DMS53 treated with DMSO at 0.1 percent for 48 hours (cell line): Measurements from ENCODE around the gene PTPRD.
"Not testable (repeated sequence)": the region's sequence is repeated elsewhere in the genome, so short reads cannot be mapped to it uniquely, and the experiment has no call there.

Source experiments
- DNase-seq: peaks from one replicate; lab custom pipeline; 2025; ENCODE audit not compliant: unreplicated experiment; lab: John Stamatoyannopoulos, UW

The PTPRD gene

GRCh38 chr9:10488937-10489336 is 123.9 kb downstream of the PTPRD start:
- DNase-seq, result no peak

GRCh38 chr9:10479172-10479571 is 133.6 kb downstream of the PTPRD start:
- DNase-seq, result no peak

DNA sequence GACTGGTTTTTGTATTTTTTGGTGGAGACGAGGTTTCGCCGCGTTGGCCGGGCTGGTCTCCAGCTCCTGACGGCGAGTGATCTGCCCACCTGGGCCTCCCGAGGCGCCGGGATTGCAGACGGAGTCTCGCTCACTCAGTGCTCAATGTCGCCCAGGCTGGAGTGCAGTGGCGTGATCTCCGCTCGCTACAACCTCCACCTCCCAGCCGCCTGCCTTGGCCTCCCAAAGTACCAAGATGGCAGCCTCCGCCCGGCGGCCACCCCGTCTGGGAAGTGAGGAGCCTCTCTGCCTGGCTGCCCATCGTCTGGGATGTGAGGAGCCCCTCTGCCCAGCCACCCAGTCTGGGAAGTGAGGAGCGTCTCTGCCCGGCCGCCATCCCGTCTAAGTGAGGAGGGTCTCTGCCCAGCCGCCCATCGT is 163.6 kb downstream of the PTPRD start:
- not testable (repeated sequence) for DNase-seq

GRCh38 chr9:10447036-10447435 is 165.8 kb downstream of the PTPRD start:
- DNase-seq, result no peak

DNA sequence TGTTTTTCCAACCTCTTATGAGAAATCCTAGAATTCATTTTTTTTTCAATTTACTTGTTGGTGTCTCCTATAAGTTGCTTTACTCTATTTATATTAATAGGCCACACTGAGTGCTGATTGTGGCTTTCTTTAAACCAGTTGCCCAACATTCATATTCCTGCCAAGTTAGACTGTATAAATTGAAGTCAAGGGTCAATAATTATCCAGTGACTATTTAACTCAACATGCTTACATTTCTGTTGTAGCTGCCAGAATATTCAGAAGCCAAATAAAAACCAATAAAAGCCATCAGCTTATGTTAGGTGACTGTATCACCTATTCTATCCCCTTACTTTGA is 169.0 kb downstream of the PTPRD start:
- DNase-seq, result no peak

DNA sequence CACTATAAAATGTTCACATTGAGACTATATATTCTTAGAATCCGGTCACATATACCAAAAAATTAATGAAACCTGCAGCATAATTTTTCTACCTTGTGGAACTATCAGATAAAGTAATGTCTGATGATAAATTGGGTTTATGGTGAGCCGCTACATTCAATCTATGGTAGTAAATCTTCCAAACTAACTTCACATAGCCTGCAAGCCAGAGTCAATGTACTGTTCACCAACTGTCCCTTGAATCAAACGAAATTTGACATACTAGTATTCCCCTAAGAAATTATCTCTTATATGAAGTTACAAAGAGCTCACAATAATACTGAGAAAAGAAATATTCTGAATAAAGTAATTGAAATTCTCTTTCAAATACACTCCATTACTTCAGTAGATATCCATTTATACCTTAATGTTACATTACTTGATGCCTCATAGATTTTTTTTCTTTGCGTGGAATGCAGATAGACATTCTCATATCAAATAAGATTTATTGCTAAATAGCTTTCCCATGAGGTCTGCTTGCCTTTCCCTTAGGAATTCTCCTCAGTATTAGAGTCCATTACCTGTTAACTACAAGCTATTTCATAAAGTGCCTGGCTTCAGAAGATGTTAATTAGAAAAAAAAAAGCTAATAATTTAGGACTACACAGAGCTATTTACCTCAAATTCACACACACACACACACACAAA is 169.5 kb downstream of the PTPRD start:
- no peak for DNase-seq

DNA sequence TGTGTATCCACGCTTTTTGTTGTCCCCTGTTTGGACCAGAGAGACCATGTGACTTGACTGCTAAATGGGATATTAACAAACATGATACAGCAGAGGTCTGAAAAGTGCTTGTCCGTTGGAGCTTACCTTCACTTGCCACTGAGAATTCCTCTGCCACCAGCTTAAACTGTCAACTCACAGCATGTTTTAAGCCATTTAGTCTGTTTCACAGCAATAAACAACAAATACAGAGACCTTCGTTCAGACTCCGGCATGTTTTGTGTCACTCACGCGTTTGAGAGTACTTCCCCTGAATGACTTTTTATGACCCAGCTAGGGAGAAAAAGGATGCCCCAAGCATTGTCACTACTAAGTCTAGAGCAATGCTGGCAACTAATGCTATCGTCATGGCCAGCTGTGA is 173.8 kb downstream of the PTPRD start:
- DNase-seq, result no peak

- DNase-seq, result no peak
These were observed 176.0 kb downstream of the PTPRD start for GRCh38 chr9:10436756-10437155.

DNA sequence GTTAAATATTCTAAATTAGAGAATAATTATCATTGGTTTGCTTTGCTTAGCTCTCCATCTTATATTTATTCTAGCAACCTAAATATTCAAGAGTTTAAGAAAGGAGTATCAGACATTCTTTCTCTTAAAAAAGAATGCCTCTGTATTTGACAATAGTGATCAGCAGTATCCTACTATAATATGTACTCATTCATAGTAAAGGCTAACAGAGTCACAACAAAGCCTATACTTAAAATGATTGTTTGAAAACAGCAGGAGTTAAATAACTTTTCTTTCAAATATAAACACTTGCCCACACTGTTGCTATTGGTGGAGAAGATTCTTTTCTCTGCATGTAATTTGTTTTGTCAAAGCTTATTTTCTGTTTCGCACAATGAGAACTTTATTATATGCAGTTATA is 178.4 kb downstream of the PTPRD start:
- no peak for DNase-seq

GRCh38 chr9:10411272-10411671 is 201.5 kb downstream of the PTPRD start:
- no peak for DNase-seq

DNA sequence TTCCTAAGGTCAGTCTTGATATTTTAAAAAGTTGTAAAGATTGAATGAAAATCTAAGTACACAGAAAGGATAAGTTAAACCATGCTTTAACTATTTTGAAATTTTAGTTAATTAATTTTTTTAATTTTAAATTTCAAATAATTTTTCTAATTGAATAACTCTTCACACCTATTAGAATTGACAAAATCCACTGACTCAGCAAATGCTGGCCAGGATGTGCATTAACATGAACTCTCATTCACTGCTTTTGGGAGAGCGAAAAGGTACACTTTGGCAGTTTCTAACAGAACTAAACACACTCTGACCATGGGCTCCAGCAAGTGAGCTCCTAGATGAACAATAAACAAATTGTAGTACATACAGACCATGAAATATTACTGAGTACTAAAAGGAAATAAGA is 209.5 kb downstream of the PTPRD start:
- no peak for DNase-seq

DNA sequence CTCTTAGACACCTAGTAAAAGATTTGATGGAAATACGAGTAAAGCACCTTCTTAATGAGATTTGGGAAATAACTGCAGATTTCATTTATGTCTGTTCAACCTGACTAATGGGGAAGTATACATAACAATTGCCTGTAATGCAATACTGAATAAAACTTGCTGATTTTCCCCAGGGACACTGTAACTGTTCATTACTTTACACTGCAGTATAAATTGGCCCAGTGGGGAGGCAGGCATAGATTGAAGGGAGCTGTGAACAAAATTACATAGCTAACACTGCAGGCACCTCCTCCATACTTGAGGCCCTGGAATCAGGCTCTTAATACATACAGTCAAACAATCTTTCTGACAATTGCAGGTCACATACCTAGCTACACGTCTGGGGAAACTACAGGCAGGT is 216.2 kb downstream of the PTPRD start:
- DNase-seq, result no peak

DNA sequence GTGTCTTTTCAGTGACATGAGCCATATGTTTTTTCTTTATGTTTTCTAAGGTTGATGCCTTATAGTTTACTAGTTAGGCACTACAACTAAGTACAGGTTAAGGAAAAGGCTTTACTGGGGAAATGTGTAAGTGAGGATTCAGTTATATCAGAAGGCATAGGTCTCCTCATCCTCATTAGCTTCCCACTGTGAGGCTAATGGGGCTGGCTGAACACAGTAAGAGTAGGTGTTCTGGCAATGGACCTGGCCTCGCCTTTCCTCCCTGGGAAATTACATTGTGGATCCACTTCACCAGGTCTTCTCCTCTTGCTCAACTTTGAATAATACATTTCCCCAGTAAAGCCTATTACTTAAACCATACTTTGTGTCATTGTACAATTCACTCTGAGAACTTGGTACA is 225.5 kb downstream of the PTPRD start:
- no peak for DNase-seq

- no peak for DNase-seq
These were observed 241.0 kb downstream of the PTPRD start for GRCh38 chr9:10371824-10372223.

- DNase-seq, result peak; percentile 2
These were observed 246.5 kb downstream of the PTPRD start for GRCh38 chr9:10366171-10366779.

GRCh38 chr9:10354591-10354990 is 258.2 kb downstream of the PTPRD start:
- no peak for DNase-seq

GRCh38 chr9:10345621-10346020 is 267.2 kb downstream of the PTPRD start:
- not testable (repeated sequence) for DNase-seq

- no peak for DNase-seq
These were observed 271.7 kb downstream of the PTPRD start for GRCh38 chr9:10341057-10341456.

- no peak for DNase-seq
These were observed 273.6 kb downstream of the PTPRD start for GRCh38 chr9:10339152-10339551.

- DNase-seq, result no peak
These were observed 281.6 kb downstream of the PTPRD start for GRCh38 chr9:10331157-10331556.

GRCh38 chr9:10282084-10282483 is 330.7 kb downstream of the PTPRD start:
- no peak for DNase-seq

- no peak for DNase-seq
These were observed 337.8 kb downstream of the PTPRD start for GRCh38 chr9:10274988-10275387.

DNA sequence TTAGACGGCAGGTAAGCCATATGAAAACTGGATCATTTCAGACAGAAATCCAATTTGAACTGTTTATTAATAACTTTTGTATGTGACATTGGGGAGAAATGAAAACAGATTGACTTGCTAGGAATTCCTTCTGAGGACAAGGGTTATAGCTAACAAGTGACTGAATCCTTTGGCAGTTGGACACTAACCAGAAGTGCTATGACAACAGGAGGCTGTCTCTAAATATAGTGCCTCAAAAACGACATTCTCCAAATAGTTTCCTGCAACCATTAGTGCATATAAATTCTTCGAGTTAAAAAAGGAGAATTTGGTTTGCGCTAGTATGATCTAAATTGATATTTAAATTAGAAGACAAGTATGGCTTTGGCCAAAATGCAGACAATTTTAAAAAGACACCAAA is 338.6 kb downstream of the PTPRD start:
- DNase-seq, result no peak
